HG03097 (cell line): Measurements from ENCODE around the gene SMAD4.
A peak's percentile ranks its signal among the peaks of the same experiment; 100 is the strongest.
"Not testable (repeated sequence)": the region's sequence is repeated elsewhere in the genome, so short reads cannot be mapped to it uniquely, and the experiment has no call there.

Experiments
- ATAC-seq: cut with Tn5 transposase; IDR thresholded peaks from one replicate; pipeline ENCODE4 v1.9.1; 2021; ENCODE audit not compliant: unreplicated experiment, low FRiP score

Gene SMAD4

DNA sequence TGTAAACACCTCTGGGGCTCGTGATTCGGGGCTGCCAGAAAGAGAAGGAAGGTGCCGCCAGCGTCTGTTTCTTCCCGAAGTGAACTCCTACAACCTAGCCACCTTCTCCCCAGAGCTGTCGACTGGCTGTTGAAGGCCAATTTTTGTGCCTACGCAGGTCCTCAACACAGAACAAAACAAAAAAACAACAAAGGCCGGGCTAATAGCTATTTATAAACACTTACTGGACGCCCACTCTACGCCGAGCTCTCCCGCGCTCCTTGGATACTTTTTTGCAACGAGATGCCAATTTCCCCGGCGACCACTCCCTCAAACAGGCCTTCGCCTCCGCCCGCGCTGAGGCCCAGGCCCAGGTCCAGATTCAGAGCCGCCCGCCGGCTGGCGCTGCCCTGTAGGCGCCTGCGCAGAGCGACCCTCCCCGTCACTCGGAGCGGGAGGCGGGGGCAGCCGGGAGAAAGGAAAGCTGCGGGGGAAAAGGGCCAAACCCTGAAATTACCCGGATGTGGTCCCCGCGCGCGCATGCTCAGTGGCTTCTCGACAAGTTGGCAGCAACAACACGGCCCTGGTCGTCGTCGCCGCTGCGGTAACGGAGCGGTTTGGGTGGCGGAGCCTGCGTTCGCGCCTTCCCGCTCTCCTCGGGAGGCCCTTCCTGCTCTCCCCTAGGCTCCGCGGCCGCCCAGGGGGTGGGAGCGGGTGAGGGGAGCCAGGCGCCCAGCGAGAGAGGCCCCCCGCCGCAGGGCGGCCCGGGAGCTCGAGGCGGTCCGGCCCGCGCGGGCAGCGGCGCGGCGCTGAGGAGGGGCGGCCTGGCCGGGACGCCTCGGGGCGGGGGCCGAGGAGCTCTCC lies at the start of gene SMAD4:
SMAD4 (plus strand) TSS at position 520 of the 843 bp plus-strand sequence. CDS start 16,834 bp downstream, outside the sequence.
- peak; percentile 74 for ATAC-seq

DNA sequence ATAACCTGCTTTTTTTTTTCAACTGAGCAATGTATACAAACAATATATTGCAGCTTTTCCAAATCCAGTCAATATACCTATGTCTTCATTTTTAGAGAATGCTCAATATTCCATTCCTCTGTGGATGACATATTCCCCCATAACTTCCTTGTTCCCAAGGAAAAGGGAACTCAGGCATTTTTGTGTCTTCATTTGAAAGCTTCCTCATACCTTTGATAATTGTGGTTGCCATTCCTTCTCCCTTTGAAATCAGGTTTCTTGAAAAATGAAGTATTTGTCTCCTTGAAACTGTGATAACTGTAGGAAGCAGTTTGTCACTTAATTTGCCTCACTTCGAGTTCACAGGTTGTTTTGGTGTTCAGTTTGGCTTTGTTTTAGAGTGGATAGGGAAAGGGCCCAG lies 48.6 kb upstream of the SMAD4 start:
- ATAC-seq, result no peak

DNA sequence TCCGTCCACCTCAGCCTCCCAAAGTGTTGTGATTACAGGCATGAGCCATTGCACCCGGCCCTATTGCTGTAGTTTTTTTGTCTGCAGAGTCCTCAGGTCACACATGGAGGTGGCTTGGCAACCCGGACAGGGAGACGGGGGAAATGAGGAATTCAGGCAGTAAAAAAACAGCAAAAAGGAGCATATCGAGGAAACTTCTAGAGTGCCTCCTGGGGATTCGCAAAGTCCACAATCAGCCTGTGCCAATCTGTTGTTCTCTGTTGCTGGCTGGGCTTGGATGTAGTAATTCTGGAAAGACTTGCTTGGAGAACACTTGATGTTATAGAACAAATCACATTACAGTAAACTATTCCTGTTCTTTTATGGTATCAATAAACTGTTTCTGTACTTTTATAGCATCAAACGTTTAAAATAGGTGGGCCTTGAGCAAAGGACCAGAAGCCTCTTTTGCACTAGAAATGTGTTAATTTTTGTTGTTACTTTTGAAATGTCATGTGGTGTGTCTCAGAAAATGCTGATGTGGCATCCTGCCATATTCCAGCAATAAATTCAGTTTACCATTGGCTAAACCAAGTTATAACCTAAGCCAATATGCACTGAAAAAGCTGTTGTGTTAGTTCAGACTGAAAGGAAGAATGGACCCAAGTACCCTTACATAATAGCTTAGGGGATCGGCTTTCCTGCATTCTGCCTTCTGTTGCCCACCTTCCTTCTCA lies 47.8 kb upstream of the SMAD4 start:
- ATAC-seq, result no peak

DNA sequence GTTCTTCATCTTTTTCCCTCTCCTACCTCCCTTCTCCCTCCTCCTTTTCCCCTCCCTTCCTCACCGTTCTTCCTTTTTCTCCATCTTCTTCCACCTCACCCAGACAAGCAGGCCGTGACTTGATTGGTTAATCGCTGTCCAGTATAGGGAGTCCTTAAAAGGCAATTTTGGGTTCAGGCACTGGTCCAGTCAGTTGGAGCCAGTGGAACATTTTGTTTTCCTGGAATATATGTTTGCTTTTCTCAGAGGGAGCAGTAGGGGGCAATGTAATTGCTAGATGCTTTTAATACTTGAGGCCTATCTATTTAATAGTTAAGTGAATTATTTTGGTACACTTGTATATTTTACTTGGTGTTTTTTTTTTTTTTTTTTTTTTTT lies 47.2 kb upstream of the SMAD4 start:
- no peak for ATAC-seq

DNA sequence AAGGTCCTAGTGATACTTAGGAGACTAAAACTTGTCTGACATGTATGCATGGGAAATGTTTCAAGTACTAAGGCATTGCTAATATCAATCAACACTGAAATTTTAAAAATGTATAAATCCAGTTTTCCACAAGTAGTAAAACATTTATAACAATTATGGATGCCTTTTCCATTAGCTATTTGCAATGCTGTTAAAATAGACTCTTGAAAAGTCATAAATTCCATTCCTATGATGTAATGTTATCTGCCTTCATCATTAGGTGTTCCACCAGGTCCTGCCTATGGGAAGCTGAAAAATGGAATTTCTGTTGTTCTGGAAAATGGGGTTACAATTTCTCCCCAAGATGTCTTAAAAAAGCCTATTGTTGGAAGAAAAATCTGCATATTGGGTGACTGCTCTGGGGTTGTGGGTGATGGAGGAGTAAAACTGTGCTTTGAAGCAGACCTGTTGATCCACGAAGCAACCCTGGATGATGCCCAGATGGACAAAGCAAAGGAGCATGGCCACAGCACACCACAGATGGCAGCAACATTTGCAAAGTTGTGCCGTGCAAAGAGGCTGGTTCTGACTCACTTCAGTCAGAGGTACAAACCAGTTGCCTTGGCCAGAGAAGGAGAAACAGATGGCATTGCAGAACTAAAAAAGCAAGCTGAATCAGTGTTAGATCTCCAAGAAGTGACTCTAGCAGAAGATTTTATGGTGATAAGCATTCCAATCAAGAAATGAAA lies 43.5 kb upstream of the SMAD4 start:
- ATAC-seq, result no peak

DNA sequence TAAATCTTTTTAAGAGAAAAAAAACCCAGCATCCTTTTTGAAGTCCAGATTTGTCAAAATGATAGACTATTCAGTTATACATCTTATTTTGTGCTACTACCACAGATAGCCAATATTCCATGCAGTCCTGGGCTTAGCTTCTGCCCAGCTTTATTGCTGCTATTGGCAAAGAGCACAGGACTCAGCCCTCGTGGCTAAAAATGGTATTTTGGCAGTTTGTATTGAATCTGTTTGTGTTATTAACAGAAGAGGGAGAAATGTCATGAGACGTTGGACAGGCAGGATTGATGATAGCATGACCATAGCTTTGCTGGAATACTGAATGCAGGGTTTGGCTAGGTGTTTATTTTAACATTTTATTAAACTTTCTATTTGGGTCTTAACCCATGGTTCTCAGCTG lies 42.8 kb upstream of the SMAD4 start:
- no peak for ATAC-seq

DNA sequence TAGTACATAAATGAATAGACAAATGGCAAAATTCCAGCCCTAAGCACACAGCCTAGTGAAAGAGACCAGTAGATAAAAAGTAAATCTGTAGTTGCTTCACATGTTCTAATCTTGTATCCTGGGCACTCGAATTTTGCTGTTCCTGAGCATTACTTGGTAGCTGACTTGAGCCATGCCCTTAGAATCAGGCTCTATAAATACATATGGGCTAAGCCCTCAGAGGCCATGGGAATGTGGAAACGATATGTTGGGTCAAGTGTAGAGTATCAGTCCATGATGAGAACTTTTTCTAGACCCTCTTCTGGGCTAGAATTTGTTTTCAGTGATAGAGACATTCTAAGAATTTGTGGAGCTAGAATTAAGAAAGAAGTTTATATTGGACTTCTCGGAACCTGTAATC lies 40.3 kb upstream of the SMAD4 start:
- ATAC-seq, result no peak

DNA sequence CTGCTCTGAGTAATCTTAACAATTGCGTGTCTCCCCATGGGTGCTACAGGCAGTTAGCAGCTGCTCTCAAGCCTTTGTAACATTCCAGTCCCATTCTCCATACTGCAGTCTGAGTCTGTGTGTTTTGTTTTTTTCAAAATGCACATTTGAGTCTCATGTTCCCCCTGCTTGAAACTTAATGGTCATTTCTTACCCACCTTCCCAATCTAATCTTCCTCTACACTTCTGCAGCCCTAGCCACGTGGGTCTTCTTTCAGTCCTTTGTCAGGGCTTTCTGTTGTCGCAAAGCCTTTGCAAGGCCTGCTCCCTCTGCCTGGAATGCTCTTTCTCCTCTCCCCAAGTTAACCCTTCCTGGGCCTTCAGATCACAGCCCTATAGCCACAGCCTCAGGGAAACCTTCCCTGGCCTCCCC lies 37.7 kb upstream of the SMAD4 start:
- ATAC-seq, result no peak

DNA sequence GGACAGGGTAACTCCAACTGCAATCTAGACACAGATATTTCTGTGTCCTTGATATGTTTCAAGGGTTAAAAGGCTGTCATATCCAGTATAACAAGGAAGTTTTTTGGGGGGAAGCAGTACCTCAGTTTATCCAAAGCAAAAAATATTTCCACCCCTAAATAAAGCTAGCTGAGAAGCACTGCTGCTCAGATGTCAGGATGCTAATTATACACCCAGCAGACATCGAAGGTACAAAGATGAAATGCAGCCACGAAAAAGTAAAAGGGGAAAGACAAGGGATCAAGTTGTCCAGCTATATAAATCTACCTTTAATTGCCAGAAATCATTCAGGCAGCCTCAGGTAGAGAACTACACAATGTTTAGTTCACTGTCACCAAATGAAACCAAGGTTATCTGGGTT lies 36.0 kb upstream of the SMAD4 start:
- no peak for ATAC-seq

DNA sequence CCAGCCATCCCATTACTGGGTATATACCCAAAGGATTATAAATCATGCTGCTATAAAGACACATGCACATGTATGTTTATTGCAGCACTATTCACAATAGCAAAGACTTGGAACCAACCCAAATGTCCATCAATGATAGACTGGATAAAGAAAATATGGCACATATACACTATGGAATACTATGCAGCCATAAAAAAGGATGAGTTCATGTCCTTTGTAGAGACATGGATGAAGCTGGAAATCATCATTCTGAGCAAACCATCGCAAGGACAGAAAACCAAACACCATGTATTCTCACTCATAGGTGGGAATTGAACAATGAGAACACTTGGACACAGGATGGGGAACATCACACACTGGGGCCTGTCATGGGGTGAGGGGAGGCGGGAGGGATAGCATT lies 26.8 kb upstream of the SMAD4 start:
- ATAC-seq, result not testable (repeated sequence)

DNA sequence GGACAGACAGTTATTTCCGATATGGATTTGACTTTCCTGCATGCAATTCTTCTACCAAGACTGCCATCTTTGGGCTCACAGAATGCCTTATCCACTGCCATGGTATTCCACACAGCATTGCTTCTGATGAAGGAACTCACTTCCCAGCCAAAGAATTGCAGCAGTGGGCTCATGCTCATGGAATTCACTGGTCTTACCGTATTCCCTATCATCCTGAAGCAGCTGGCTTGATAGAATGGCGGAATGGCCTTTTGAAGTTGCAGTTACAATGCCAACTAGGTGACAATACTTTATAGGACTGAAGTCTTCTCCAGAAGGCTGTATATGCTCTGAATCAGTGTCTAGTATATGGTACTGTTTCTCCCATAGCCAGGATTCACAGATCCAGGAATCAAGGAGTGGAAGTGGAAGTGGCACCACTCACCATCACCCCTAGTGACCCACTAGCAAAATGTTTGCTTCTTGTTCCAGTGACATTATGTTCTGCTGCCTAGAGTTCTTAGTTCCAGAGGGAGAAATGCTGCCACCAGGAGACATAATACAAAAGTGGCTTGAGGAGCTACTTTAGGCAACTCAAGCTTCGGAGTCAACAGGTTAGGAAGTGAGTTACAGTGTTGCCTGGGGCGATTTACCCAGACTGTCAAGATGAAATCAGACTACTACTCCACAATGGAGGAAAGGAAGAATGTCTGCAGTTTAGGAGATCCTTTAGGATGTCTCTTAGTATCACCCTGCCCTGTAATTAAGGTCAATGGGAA lies 23.8 kb upstream of the SMAD4 start:
- no peak for ATAC-seq

DNA sequence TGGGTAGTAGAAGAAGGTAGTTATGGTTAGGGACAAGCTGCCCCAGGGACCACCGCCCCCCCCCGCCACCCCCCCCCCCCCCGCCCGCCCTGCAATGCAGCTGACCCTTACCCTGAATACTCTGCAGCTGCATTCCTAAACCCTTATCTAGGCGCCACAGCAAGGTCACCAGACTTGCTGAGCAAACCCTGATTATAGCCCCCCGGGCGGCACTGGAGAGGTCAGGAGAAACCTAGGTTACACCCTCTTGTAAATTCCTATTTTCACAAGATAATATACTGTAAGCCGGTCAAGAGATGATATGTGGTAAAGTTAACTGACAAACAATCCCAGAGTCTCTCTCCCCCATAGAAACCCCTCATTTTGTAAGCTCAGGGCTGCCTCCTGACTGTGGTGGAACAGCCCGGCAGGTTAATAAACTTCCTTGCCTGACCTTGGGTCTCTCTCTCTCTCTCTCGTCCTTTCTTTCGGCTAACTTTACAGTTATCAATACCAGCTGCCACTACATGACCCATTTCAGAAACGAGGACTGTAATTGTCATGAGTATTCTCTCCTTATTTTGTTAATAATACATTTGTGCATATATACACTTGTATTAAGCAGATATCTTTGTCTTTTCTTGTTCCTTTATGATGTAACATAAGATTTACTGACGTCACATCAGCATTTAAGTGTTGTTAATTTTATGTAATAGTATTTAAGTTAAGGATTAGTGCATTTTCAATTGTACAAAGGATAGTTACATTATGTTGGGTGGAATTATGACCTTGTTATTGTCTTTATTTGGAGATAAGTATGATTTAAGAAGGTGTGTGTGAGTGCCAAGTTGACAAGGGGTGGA lies 22.8 kb upstream of the SMAD4 start:
- ATAC-seq, result no peak

DNA sequence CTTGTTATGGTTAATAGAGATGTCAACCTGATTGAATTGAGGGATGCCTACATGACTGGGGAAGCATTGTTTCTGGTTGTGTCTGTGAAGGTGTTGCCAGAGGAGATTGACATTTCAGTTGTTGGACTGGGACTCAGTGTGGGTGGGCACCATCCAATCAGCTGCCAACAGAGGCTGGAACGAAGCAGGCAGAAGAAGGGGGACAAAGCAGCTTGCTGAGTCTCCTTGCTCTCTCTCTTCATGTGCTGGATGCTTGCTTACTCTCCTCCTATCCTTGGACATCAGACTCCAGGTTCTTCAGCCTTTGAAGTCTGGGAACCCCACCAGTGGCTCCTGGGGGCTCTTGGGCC lies 22.2 kb upstream of the SMAD4 start:
- no peak for ATAC-seq

DNA sequence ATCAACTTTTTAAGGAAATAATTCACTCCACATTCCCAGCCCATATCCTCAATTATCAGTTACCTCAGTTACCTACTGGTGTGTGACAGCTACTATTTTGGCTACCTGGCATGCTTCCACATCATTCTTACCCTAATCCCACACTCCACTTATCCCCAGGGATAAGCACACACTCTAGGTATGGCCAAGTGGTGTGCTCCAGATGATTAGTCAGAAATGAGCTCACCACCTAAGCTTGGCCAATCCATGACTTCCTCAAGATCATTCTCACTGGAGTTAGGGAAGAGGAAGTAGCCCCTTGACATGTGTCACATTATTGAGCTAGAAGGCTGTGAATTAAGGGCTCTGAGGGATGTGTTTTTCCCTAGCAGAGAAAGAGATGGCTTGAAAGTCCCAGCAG lies 20.9 kb upstream of the SMAD4 start:
- ATAC-seq, result no peak

DNA sequence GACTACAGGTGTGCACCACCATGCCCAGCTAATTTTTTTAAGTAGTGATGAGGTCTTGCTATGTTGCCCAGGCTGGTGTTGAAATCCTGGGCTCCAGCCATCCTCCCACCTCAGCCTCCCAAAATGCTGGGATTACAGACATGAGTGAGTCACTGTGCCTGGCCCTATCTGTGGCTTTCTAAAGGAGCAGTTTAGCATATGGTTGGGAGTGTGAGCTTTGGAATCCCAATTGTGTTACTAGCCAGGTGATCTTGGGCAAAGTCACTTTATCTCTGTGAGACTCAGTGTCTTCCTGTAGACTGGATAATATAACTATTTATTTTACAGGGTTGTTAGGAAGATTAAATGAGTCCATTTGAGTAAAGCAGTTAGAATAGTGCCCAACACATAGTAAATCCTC lies 19.8 kb upstream of the SMAD4 start:
- ATAC-seq, result no peak

DNA sequence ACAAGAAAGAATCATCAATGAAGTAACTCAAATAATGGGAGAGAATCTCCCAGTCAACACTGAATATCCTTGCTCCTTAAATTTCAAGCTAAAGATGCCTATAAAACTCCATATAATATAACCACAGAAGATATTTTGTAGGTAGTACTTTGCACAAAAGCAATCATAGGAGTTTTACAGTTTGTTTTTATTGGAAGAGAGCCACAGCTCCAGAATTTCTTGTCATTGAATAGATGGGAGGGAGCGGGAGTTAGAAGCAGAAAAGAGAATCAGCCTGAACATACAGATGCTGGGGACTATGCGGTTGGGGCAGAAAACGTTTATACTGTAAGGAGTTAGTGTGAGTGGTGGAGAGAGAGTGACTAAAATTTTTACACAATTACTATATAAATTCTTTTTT lies 18.3 kb upstream of the SMAD4 start:
- ATAC-seq, result no peak

DNA sequence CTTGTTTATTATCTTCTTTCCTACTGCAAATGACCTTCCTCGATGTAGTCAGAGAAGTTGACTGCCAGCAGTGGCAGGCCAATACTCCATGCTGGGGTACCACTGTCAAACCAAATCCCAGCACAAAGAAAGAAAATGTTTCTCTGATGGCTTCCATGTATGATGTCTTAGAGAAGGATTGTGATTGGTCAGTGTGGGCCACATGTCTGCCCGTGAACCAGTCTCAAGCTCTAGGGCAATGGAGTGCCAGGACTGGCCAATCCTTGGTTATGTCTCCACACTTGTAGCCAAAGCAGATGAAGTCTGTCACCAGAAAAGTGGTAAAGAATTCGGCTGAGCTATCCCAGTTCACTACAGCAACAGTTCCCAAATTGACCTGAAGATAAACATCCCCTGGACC lies 17.6 kb upstream of the SMAD4 start:
- no peak for ATAC-seq

DNA sequence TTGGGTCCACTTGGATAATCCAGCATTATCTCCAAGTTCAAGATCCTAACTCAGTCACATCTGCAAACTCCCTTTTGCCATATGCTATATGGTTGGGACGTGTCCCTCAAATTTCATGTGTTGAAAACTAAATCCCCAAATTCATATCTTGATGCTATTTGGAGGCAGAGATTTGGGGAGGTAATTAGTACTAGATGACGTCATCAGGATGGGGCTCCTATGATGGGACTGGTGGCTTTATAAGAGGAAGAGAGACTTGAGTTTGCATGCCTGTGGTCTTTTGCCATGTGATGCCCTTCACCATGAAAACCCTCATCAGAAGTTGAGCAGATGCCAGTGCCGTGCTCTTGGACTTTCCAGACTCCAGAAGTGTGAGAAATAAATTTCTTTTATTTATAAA lies 16.8 kb upstream of the SMAD4 start:
- no peak for ATAC-seq

DNA sequence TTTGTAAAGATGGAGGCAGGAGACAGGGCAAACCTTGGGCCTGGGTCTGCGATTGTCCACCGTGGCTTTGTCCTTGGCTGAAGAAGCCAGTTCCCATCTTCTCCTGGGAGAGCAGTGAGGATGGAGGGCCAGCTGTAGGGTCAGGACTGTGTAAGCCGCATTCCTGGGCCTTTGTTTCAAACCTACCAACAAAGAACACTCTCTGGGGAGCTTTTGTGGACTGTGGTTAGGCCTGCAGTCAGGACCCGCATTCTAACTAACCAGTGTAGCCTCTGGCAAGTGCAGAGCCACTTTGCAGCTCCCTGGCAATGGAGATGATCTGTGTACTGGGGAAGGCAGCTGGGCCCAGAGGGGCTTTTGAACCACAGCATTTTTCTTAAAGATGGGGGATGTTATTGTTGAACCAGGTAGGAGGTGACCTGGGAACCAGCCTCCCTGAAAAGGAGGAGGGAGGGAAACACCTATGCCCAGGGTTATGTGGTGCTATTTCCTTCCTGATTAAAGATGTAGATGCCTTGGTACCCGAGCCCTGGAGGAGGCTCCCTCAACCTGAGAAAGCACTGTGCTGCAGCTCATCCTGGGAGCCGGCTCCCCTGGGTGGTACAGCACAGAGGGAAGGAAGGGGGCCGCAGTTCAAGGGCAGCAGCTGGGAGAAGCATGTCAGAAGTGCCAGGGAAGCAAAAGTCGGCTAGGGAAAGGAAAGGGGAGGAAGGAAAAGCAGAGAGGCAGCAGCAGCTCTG lies 12.7 kb upstream of the SMAD4 start:
- ATAC-seq, result no peak
